Measurements from ENCODE around the gene TTC39A.

- no peak for TF ChIP-seq POLR2AphosphoS5 (IDR thresholded peaks at IDR 0.05)
- no peak for TF ChIP-seq CTCF (IDR thresholded peaks at IDR 0.05)
- no peak for TF ChIP-seq POLR2A (IDR thresholded peaks at IDR 0.05)
Measured at GRCh38 chr1:51285055-51285454, 45.3 kb downstream of the TTC39A start.
